A204.1 (cell line): ENCODE measurements around the gene MEG3.

ENCODE experiments used
- FAIRE-seq: peaks from 2 replicates; lab custom pipeline; 2012; peaks lifted over from hg19 to GRCh38; lab: Jason Lieb, UNC

The MEG3 gene

DNA sequence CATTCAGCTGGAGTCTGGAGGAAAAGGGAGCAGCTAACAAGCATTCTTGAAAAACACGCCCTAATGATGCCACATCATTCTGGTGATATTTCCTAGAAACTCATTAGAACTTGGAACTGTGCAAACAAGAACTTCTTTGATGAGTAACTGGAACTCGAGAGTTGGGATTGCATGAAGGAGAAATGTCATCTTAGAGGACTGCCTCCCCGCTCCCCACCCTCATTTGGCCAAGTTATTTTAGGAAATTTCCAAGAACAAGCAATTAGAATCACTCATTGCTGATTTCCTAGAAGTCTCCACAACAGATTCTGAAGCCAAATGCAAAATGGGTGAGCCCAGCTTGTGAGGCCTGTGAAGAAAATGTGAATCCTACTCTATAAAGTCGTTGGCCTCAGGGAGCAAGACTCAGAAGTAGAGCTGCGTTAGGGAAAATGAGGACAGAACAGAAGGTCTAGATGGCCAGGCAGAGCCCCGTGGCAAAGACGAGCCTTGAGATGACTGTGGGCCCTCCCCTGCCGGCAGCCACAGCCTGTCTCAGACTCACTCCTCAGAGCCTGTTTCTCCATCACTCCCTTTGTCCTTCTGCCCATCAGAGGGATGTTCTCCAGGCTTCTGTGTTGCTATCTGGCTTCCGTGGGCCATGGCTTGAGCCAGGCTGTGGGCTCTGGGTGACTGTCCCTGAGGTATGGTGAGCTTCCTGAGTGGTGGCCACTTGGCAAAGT lies 39.2 kb downstream of the MEG3 start:
- no peak for FAIRE-seq

DNA sequence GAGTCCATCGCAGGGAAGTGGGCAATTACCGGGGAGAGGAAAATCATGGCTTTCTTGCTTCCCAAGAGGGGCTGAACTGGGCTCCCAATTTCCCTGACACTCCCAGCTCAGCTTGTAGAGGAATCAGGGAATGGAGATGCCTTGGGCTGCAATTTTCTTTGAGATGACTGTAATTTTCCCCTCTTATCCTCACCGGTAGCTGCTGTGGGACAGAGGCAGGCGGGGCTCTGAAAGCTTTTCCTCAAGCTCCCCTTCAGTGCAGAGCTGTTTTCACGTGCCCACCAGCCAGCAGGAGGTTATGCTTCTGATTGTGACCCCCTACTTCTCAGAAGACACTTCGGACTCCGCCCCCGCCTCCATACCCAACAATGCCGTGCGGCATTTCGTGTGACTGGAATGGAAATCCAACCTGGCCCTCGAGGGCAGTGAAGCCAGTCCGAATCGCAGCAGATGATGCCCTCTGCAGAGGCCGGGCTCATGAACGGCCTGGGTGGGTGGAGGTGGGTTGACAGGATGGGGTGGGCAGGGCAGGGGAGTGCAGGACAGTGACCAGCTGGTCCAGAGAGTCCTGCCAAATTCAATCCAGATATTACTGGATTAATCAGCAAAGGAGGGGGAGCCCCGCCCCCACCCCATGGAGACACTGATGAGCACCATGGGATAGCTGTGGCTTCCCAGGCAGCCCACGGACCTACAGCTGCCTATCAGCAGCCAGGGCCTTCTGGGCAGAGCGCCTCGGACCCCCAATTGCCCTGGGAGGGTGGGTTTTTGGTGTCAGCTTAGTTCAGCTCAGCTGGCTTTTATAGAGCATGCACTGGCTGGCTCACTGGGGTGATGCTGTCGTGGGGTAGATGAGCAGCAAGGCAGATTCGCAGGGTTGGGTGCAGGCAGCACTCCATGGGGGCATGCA lies 40.0 kb downstream of the MEG3 start:
- no peak for FAIRE-seq

- no peak for FAIRE-seq
These were observed 41.0 kb downstream of the MEG3 start for GRCh38 chr14:100866666-100867630.

DNA sequence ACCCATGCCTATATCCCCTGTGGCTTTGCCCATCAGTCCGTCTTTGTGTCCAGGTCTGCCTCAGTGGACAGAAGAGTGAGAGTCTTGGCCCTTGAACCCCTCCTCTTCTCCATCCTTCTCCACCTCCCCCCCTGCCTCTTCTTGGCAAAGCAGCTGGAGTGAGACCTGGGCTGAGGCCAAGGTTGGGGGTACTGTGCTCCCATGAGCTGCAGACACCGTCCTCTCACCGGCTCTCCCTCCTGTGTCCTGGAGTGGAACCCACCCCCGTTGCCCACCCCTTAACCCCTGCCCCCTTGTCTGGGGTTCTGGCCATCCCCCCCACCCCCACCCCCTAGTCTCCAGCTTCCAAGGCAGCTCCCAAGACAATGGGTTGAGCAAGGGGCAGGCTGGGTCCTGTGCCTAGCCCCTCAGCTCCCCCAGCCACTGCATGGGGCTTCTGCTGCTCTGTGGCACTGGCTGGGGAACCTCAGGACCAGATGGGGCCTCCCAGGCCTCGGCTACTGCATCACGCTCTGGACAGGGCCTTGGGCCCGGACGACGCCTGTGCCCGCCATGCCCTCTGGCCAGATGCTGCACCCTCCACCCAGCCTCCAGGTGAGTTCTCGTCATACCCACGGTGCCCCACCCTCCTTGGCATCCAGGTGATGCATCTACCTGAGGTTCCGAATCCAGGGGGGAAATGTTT lies 41.9 kb downstream of the MEG3 start:
- FAIRE-seq: no peak

- no peak for FAIRE-seq
These were observed 42.9 kb downstream of the MEG3 start for GRCh38 chr14:100868621-100869370.

DNA sequence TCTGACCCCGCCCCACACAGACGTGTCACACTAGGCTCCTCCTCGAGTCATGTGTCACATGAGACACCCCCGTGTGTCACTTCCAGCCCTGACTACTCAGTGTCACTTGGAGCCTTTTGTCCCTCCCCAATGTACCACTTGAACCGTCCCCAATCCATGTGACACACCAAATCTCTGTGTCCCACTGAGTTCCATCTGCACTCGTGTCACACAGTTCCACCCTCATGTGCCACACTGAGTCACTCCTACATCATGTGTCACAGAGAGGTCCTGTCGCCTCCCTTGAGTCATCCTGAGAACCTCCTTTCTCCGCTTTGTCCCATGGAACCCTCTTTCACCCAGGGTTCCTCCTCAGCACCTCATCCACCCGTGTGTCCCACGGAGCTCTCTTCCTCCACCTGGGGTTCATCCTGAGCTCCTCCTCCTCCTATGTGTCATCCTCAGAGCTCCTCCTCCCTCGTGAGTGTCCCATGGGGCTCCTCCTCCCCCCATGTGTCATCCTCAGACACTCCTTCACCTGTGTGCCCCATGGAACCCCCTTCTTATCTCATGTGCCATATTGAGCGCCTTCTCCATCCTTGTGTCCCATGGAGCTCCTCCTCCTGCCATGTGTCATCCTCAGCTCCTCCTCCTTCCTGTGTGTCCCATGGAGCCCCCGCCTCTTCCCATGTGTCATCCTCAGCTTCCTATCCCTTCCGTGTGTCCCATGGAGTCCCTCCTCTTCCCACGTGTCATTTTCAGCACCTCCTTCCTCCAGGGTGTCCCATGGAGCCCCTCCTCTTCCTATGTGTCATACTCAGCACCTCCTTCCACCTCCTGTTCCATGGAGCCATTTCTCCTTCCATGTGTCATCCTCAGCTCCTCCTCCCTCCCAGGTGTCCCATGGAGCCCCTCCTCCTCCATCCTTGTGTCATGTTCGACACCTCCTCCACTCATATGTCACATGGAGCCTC lies 45.6 kb downstream of the MEG3 start:
- FAIRE-seq: no peak

DNA sequence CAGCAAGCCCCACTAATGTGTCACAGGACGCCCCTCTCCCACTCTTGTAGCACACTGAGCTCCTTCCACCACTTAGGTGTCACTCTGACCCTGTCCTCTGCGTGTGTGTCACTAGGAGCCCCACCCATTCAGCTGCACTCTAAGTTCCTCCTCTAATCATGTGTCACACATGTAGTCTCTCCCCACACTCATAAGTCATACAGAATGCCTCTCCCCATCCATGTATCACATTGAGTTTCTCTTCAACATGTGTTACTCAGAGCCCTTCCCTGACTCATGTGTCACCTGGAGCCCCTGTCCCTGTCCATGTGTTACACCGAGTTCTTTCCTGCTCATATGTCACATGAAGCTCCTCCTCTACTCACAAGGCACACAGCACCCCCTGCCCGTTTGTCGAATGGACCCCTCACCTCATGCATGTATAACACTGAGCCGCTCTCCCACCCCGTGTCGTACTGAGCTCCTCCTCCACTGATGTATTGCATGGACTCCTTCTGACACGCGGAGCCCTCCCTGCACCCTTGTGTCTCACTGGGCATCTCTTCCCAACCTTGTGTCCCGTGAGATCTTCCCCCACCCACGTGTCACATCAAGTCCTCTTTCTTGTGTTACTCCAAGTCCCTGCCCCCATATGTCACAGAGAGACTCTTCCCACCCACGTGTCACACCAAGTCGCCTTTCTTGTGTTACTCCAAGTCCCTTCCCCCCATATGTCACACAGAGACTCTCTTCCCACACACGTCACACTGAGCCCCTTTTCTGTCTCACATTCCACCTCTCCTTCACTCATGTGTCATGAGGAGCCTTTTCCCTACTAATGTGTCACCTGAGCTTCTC lies 46.6 kb downstream of the MEG3 start:
- no peak for FAIRE-seq

DNA sequence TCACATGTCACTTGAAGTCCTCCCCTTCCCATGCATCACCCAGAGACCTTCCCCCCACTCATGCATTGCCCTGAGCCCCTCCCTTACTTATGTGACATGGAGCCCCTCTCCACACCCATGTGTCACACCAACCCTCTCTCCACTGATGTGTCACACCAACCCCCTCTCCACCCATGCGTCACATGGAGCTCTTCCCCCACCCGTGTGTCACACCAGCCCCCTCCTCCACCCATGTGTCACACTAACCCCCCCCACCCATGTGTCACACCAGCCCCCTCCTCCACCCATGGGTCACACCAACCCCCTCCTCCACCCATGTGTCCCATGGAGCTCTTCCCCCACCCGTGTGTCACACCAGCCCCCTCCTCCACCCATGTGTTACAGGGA lies 47.2 kb downstream of the MEG3 start:
- FAIRE-seq: no peak

DNA sequence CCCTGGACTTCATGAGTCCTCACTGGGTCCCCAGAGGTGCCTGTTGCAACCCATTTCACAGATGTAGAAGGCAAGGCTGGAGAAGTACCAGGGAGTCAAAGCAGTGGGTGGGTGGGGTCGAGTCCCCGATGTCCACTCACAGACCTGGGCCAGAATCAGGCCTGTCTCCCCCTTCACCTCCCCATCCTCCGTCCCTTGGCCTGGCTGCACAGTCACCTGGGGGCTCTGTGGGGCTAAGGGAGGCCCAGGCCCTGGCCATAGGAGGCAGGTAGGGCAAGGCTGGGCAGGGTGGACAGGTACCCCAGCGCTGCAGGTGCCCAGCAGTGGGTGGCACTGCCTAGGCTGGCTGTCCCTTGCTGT lies 48.1 kb downstream of the MEG3 start:
- FAIRE-seq: no peak

- FAIRE-seq: no peak
These were observed 48.6 kb downstream of the MEG3 start for GRCh38 chr14:100874411-100875091.

GRCh38 chr14:100875126-100875525 lies 49.2 kb downstream of the MEG3 start:
- FAIRE-seq: no peak

DNA sequence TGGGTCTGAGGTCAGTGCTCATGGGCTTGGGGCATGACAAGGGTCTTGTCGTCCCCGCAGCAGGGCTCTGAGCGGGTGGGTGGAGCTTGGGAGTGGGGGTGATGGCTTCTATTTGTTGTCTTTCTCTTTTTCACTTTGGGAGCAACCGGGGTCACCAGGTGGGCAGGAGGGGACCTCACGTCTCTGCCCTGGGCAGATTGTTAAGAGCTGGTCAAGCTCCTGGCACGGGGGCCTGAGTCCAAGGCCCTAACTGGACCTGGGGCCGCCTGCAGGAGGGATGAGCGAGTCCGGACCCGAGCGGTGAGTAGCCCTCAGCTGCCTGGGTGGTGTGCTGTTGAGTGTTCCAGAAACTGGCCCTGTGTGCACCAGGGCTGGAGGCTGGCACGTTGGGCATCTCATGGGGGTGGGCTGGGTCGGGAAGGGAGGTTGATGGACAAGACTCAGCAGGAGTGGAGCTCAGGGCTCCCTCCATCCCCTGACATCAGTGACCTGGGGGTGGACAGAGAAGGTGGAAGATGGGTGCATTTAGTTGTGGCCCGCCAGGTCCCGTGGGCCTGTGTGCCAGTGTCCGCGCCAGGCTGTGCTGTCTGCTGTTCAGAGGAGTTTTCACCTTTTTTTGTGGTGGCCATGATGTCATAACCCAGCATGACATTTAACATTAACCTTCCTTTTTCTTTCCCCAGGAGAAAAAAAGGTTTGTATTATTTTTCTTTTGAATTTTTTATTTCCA lies 50.1 kb downstream of the MEG3 start:
- FAIRE-seq: no peak

- FAIRE-seq: no peak
These were observed 52.6 kb downstream of the MEG3 start for GRCh38 chr14:100878271-100879146.

GRCh38 chr14:100879194-100879593 lies 53.3 kb downstream of the MEG3 start:
- no peak for FAIRE-seq

- FAIRE-seq: no peak
These were observed 53.9 kb downstream of the MEG3 start for GRCh38 chr14:100879782-100880181.

- no peak for FAIRE-seq
These were observed 54.6 kb downstream of the MEG3 start for GRCh38 chr14:100880271-100881101.
